Inflammatory macrophage treated with lipopolysaccharide for 4 hours (primary cell): ENCODE measurements around the gene WNT5B.
"Not testable (repeated sequence)": the region's sequence is repeated elsewhere in the genome, so short reads cannot be mapped to it uniquely, and the experiment has no call there.

ENCODE experiments used
- DNase-seq: peaks from one replicate; pipeline ENCODE4 v3.0.0-alpha.2; 2020

WNT5B gene

DNA sequence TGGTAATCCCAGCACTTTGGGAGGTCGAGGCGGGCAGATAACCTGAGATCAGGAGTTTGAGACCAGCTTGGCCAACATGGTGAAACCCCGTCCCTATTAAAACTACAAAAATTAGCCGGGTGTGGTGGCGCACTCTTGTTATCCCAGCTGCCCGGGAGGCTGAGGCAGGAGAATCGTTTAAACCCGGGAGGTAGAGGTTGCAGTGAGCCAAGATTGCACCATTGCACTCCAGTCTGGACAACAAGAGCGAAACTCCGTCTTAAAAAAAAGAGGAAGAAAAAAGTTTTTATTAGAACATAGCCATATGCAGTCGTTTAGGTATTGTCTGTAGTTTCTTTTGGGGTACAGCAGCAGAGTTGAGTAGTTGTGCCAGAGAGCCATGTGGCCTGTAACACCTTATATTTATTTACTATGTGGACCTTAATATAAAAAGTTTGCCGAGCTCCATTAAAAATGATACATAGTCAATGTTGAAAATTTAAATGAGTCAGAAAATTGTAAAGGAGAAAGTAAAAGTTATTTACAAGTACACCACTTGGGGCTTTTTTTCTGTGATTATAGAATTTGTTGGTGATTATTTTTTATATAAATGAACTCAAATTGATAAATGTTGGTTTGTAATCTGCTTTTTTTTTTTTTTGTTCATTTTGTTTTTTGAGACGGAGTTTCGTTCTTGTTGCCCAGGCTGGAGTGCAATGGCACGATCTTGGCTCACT lies 64.0 kb downstream of the WNT5B start:
- DNase-seq = peak; percentile 82

DNA sequence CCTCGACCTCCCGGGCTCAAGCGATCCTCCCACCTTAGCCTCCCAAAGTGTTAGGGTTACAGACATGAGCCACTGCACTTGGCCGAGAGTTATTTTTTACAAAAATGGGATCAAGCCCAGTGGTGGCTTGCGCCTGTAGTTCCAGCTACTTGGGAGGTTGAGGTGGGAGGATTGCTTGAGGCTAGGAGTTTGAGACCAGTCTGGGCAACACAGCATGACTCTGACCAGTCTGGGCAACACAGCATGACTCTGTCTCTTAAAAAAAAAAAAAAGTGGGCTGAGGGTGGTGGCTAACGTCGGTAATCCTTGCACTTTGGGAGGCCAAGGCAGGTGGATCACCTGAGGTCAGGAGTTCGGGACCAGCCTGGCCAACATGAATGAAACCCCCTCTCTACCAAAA lies 66.1 kb downstream of the WNT5B start:
- DNase-seq = not testable (repeated sequence)

DNA sequence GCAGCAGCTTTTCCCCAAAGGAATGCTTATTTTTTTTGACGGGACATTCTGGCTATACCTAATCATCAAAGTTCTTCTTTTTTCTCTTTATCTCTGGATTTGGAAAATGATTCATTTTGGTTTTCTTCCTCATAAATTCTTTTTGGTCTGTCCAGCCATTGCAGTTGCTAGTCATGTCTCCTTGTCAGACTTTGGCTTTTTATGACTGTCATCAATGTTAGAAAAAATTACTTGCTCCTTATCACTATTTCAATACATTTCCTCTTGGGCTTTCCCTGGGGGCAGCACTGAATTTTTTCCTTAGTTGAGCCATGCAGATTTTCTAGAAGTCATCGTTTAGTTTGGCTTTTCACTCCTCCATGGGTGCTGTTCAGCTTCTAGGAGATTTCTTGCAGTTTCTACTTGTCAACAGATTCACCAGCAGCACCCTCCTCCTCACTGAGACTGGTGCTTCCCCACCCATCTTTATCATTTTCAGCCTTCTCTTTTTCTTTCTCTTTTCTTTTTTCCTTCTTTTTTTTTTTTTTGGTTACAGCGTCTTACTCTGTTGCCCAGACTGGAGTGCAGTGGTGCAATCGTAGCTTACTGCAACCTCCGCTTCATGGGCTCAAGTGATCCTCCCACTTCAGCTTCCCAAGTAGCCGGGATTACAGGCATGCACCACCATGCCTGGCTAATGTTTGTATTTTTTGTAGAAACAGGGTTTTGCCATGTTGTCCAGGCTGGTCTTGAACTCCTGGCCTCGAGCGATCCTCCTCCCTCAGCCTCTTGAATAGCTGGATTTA lies 67.0 kb downstream of the WNT5B start:
- DNase-seq = peak; percentile 49

DNA sequence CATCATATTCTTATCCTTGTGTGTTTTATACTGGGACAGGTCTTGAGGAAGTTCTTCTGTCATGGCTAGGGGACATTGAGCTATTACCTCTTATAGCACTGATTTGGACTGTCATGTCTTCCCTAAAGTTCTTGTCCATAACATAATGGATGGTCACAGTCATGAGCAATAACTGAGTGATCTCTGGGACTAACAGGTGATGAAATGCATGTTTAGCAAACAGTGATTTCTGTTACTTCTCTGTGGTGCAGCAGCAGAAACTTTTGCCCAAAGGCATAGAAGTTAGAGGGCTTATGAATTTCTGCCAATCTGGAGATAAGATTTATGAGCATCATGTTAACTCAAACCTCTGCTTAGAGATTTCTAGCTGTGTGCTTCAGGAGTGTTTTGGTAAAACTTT lies 67.8 kb downstream of the WNT5B start:
- peak; percentile 33 for DNase-seq
